ENCODE data around the gene KDM1A.

Gene KDM1A

DNA sequence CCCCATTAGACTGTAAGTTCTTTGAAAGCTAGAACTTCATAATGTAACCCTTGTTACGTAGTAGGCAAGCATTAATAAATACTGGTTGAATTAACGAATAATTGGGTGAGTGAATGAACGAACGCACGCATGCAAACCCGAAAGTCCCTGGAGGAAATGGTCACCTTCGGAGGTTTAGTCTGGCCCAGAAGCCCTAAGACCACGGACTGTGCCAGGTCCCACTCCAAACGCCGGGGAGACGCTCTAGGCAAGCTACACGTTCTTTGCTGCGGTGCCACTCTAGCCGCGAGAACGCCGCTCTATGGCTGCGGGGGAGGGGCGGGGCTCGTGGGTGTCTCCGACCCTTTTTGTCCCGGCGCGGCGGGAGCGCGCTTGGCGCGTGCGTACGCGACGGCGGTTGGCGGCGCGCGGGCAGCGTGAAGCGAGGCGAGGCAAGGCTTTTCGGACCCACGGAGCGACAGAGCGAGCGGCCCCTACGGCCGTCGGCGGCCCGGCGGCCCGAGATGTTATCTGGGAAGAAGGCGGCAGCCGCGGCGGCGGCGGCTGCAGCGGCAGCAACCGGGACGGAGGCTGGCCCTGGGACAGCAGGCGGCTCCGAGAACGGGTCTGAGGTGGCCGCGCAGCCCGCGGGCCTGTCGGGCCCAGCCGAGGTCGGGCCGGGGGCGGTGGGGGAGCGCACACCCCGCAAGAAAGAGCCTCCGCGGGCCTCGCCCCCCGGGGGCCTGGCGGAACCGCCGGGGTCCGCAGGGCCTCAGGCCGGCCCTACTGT is at the start of gene KDM1A:
Gene KDM1A (plus strand): TSS at position 375 of the 769 bp plus-strand sequence. CDS start 129 bp downstream, at position 504.
- DNase-seq (ENCODE audit: low read depth): peak; percentile 98
- H3K4me3 ChIP-seq (ENCODE audit: low read depth, low read length): peak within 1 kb of the TSS; percentile 81
- TF ChIP-seq, protein P1, sequence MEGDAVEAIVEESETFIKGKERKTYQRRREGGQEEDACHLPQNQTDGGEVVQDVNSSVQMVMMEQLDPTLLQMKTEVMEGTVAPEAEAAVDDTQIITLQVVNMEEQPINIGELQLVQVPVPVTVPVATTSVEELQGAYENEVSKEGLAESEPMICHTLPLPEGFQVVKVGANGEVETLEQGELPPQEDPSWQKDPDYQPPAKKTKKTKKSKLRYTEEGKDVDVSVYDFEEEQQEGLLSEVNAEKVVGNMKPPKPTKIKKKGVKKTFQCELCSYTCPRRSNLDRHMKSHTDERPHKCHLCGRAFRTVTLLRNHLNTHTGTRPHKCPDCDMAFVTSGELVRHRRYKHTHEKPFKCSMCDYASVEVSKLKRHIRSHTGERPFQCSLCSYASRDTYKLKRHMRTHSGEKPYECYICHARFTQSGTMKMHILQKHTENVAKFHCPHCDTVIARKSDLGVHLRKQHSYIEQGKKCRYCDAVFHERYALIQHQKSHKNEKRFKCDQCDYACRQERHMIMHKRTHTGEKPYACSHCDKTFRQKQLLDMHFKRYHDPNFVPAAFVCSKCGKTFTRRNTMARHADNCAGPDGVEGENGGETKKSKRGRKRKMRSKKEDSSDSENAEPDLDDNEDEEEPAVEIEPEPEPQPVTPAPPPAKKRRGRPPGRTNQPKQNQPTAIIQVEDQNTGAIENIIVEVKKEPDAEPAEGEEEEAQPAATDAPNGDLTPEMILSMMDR (IDR thresholded peaks at IDR 0.05; ENCODE audit: low read depth, low read length): peak; percentile 4
- TF ChIP-seq MYC (IDR thresholded peaks at IDR 0.05; ENCODE audit: low read depth, low read length) (peak; percentile 99), POLR2A (IDR thresholded peaks at IDR 0.05; ENCODE audit: extremely low read depth, insufficient read length) (peak; percentile 93)
- TF ChIP-seq, protein P2, sequence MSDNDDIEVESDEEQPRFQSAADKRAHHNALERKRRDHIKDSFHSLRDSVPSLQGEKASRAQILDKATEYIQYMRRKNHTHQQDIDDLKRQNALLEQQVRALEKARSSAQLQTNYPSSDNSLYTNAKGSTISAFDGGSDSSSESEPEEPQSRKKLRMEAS (IDR thresholded peaks at IDR 0.05; ENCODE audit: low read depth, low read length): peak; percentile 92

DNA sequence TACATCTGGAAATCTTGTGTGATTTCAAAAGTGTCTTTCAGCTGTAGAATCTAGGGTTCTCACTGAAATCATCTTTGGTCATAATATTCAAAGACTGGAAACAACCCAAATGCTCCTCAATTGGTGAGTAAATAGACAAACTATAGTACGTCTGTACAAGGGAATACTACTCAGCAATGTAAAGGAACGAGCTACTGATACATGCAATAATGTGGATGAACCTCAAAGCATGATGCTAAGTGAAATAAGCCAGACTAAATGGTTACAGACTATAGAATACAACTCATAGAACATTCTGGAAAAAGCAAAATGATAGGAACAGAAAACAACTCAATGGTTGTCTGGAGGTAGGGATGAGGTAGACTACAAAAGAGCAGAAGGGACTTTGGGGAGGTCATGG is 49.2 kb upstream of the KDM1A start:
- DNase-seq (ENCODE audit: low read depth): no peak
- H3K4me3 ChIP-seq (ENCODE audit: low read depth, low read length): no peak overlapping the region
- TF ChIP-seq, protein P1 (IDR thresholded peaks at IDR 0.05; ENCODE audit: low read depth, low read length): no peak
- TF ChIP-seq, protein P2 (IDR thresholded peaks at IDR 0.05; ENCODE audit: low read depth, low read length): no peak

DNA sequence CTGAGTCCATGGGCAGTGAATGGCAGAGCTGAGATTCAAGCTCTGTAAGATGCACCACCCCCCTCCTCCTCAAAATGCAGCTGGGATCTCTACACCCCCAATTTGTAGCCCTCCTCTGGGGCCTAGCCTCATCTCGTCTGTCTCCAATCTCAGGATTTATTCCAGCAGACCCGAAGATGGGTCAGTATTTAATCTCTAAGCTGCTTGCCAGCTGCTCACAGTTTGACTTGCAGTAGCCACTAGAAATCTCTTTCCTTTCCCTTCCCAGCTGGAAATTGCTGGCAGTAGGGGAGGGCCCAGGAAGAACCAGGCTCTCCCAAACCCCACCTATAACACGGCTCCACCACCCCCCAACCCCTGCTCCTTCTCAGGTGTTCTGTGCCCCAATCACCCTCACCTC is 48.1 kb upstream of the KDM1A start:
- TF ChIP-seq POLR2A (IDR thresholded peaks at IDR 0.05; ENCODE audit: extremely low read depth, insufficient read length) (no peak), MYC (IDR thresholded peaks at IDR 0.05; ENCODE audit: low read depth, low read length) (no peak)
- TF ChIP-seq, protein P1 (IDR thresholded peaks at IDR 0.05; ENCODE audit: low read depth, low read length): no peak
- TF ChIP-seq, protein P2 (IDR thresholded peaks at IDR 0.05; ENCODE audit: low read depth, low read length): no peak
- no peak for DNase-seq (ENCODE audit: low read depth)
- no peak overlapping the region for H3K4me3 ChIP-seq (ENCODE audit: low read depth, low read length)

DNA sequence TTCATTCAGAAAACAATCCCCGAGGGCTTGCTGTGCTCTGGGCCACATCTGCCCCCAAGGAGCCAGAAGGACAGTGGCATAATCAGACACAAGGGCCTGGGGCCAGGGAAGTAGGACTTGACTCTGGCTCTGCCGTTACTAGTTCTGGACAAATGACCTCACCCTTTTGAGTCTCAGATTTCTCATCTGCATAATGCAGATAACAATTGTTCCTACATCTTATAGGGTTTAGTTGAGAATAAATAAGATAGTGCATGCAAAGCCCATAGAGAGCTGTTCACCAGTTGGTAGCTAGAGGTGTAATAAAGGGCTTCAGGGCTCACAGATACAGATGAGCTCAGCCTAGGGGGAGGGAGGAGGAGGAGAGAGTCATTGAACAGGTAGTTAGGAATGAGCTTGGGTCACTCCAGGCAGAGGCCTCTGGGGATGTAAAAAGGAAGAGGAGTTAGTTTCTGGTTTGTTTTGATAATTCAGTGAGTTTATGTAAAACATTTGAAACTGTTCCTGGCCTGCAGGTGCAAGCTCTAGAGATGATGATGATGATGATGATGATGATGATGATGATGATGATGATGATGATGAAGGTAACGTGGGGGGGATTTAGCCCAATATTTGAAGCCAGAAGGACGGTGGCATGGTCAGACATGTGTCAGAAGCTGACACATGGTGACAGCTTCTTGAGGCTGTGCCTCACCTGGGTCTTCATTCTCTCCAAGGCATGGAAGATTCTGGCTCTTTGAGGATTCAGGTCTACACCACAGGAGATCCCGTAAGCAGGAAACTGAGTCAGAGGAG is 47.5 kb upstream of the KDM1A start:
- no peak overlapping the region for H3K4me3 ChIP-seq (ENCODE audit: low read depth, low read length)
- TF ChIP-seq MYC (IDR thresholded peaks at IDR 0.05; ENCODE audit: low read depth, low read length) (no peak), POLR2A (IDR thresholded peaks at IDR 0.05; ENCODE audit: extremely low read depth, insufficient read length) (no peak)
- TF ChIP-seq, protein P2 (IDR thresholded peaks at IDR 0.05; ENCODE audit: low read depth, low read length): no peak
- TF ChIP-seq, protein P1 (IDR thresholded peaks at IDR 0.05; ENCODE audit: low read depth, low read length): no peak
- no peak for DNase-seq (ENCODE audit: low read depth)

DNA sequence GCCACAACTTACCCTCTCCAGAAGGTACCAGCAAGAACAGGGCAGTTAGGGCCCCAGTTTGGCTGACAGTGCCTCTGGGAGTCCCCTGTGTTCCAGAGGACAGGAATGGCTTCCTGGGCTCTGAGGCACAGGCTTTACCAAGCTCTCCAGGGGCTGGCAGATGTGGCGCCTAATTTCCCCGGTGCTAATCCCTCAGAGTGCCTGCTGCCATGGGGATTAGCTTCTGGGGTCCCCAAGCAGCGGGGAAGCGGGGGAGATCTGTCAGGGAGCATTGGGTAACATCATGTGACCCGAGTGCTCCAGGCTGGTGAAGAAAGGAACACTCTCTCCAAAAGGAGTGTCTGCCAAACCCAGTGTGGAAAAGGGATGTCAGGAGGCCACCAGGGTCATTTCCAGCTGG is 46.5 kb upstream of the KDM1A start, which contains the start of gene LACTBL1:
Gene LACTBL1 (minus strand): TSS at position 107 of the 400 bp plus-strand sequence. CDS start 550 bp downstream, outside the sequence.
- no peak for DNase-seq (ENCODE audit: low read depth)
- no peak within 1 kb of the TSS for H3K4me3 ChIP-seq (ENCODE audit: low read depth, low read length)
- TF ChIP-seq POLR2A (IDR thresholded peaks at IDR 0.05; ENCODE audit: extremely low read depth, insufficient read length) (no peak), MYC (IDR thresholded peaks at IDR 0.05; ENCODE audit: low read depth, low read length) (no peak)
- TF ChIP-seq, protein P2 (IDR thresholded peaks at IDR 0.05; ENCODE audit: low read depth, low read length): no peak
- TF ChIP-seq, protein P1 (IDR thresholded peaks at IDR 0.05; ENCODE audit: low read depth, low read length): no peak

All from NB4 (cell line).